ENCODE results near the gene ARID5A. TPM values are rescaled to one million over a fixed set of nuclear protein-coding genes. Genes with fewer than 3 reads are reported as not detected.

The ARID5A gene
- total RNA-seq, 1 experiment from 2014 or later: 13.9 TPM

DNA sequence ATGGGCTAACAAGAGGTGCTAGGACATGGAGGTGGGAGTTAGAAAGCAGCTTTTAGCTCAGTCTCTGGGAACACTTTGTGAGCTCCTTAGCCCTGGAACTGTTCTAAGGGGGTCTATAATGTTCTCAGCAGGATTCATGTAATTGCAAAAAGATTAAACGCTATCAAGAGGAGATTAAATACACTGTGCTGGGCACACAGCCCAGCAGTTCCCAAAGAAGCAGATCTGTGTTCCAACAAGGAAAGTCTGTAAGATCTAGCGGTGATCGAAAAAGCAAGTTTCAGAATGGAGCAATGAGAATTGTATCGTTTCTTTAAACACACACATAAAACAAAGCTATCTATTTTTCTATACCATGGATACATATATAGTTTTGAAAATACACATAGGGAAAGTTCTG, 2.4 kb upstream of the ARID5A start (continued):
- TF ChIP-seq ZNF232 (CRISPR knock-in tag; IDR thresholded peaks at IDR 0.05) (no peak), HMGA2 (CRISPR knock-in tag; IDR thresholded peaks at IDR 0.05) (no peak)
- TF ChIP-seq, protein P1, sequence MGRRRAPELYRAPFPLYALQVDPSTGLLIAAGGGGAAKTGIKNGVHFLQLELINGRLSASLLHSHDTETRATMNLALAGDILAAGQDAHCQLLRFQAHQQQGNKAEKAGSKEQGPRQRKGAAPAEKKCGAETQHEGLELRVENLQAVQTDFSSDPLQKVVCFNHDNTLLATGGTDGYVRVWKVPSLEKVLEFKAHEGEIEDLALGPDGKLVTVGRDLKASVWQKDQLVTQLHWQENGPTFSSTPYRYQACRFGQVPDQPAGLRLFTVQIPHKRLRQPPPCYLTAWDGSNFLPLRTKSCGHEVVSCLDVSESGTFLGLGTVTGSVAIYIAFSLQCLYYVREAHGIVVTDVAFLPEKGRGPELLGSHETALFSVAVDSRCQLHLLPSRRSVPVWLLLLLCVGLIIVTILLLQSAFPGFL (CRISPR knock-in tag; IDR thresholded peaks at IDR 0.05; ENCODE audit: borderline replicate concordance): no peak
- TF ChIP-seq, protein P2, sequence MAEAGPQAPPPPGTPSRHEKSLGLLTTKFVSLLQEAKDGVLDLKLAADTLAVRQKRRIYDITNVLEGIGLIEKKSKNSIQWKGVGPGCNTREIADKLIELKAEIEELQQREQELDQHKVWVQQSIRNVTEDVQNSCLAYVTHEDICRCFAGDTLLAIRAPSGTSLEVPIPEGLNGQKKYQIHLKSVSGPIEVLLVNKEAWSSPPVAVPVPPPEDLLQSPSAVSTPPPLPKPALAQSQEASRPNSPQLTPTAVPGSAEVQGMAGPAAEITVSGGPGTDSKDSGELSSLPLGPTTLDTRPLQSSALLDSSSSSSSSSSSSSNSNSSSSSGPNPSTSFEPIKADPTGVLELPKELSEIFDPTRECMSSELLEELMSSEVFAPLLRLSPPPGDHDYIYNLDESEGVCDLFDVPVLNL (CRISPR knock-in tag; IDR thresholded peaks at IDR 0.05; ENCODE audit: borderline replicate concordance, low read depth): no peak
- TF ChIP-seq, protein P3, sequence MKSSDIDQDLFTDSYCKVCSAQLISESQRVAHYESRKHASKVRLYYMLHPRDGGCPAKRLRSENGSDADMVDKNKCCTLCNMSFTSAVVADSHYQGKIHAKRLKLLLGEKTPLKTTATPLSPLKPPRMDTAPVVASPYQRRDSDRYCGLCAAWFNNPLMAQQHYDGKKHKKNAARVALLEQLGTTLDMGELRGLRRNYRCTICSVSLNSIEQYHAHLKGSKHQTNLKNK (CRISPR knock-in tag; IDR thresholded peaks at IDR 0.05): no peak

DNA sequence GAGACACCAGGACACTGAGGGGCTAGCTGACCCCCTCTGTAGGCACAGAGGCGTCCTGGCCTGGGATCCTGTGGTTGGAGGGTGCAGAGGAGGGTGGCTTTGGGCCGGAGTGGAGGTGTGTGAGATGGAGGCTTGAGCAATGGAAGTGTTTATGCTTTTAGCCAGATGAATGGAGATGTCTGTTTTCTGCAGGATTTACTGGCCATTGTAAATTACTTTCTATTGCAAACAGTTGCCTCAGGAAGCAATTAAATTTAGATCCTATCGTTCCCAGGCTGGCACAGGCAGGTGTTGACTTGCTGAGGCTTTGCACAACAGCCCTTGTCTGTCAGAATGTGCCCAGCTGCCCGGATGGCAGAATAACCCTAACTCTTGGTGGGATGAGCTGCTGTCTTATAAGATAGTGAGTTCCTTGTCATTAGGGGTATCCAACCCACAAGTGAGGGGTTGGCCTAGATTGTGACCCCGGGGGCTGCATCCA, 1.8 kb upstream of the ARID5A start:
- ChIA-PET POLR2A (interaction anchor here (0.7 kb wide), 1 partner anchor 26 kb away, joined by 3 read pairs; no protein-coding TSS in a partner anchor), CTCF (interaction anchor here (1.2 to 6.7 kb wide), 2 partner anchors 8 to 19 kb away, joined by 4 to 64 read pairs; no protein-coding TSS in a partner anchor)
- no peaks in the 10 kb centered on the region for H3K9me3 Mint-ChIP-seq
- H3K36me3 Mint-ChIP-seq: no peaks in the 10 kb centered on the region
- H3K4me1 Mint-ChIP-seq: peaks cover 45% of the 10 kb centered on the region
- ATAC-seq (no peak), DNase-seq (ENCODE audit: low spot score) (no peak)
- H3K27me3 Mint-ChIP-seq (ENCODE audit: low read depth): peaks cover 27% of the 10 kb centered on the region
- no peak overlapping the region for H3K27ac Mint-ChIP-seq
- TF ChIP-seq NR3C1 (CRISPR knock-in tag; conservative IDR thresholded peaks at IDR 0.05; ENCODE audit: low read depth) (no peak), KAT7 (CRISPR knock-in tag; IDR thresholded peaks at IDR 0.05; ENCODE audit: borderline replicate concordance) (no peak), IRF2 (CRISPR knock-in tag; IDR thresholded peaks at IDR 0.05; ENCODE audit: borderline replicate concordance, low read depth) (no peak), NFYB (CRISPR knock-in tag; conservative IDR thresholded peaks at IDR 0.05; ENCODE audit: low read depth) (no peak), CREM (CRISPR knock-in tag; IDR thresholded peaks at IDR 0.05) (no peak), CREB1 (CRISPR knock-in tag; IDR thresholded peaks at IDR 0.05) (no peak), MXD4 (CRISPR knock-in tag; IDR thresholded peaks at IDR 0.05; ENCODE audit: borderline replicate concordance) (no peak), TCF7 (CRISPR knock-in tag; IDR thresholded peaks at IDR 0.05; ENCODE audit: low read depth) (no peak), ESRRA (CRISPR knock-in tag; IDR thresholded peaks at IDR 0.05; ENCODE audit: borderline replicate concordance) (no peak), HMGA2 (CRISPR knock-in tag; IDR thresholded peaks at IDR 0.05) (no peak), ZBTB21 (CRISPR knock-in tag; IDR thresholded peaks at IDR 0.05; ENCODE audit: borderline replicate concordance) (no peak), ZNF396 (CRISPR knock-in tag; IDR thresholded peaks at IDR 0.05; ENCODE audit: borderline replicate concordance) (no peak), SMAD4 (CRISPR knock-in tag; IDR thresholded peaks at IDR 0.05) (no peak)
- TF ChIP-seq, protein P4, sequence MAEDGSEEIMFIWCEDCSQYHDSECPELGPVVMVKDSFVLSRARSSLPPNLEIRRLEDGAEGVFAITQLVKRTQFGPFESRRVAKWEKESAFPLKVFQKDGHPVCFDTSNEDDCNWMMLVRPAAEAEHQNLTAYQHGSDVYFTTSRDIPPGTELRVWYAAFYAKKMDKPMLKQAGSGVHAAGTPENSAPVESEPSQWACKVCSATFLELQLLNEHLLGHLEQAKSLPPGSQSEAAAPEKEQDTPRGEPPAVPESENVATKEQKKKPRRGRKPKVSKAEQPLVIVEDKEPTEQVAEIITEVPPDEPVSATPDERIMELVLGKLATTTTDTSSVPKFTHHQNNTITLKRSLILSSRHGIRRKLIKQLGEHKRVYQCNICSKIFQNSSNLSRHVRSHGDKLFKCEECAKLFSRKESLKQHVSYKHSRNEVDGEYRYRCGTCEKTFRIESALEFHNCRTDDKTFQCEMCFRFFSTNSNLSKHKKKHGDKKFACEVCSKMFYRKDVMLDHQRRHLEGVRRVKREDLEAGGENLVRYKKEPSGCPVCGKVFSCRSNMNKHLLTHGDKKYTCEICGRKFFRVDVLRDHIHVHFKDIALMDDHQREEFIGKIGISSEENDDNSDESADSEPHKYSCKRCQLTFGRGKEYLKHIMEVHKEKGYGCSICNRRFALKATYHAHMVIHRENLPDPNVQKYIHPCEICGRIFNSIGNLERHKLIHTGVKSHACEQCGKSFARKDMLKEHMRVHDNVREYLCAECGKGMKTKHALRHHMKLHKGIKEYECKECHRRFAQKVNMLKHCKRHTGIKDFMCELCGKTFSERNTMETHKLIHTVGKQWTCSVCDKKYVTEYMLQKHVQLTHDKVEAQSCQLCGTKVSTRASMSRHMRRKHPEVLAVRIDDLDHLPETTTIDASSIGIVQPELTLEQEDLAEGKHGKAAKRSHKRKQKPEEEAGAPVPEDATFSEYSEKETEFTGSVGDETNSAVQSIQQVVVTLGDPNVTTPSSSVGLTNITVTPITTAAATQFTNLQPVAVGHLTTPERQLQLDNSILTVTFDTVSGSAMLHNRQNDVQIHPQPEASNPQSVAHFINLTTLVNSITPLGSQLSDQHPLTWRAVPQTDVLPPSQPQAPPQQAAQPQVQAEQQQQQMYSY (CRISPR knock-in tag; IDR thresholded peaks at IDR 0.05): no peak
- TF ChIP-seq, protein P5, sequence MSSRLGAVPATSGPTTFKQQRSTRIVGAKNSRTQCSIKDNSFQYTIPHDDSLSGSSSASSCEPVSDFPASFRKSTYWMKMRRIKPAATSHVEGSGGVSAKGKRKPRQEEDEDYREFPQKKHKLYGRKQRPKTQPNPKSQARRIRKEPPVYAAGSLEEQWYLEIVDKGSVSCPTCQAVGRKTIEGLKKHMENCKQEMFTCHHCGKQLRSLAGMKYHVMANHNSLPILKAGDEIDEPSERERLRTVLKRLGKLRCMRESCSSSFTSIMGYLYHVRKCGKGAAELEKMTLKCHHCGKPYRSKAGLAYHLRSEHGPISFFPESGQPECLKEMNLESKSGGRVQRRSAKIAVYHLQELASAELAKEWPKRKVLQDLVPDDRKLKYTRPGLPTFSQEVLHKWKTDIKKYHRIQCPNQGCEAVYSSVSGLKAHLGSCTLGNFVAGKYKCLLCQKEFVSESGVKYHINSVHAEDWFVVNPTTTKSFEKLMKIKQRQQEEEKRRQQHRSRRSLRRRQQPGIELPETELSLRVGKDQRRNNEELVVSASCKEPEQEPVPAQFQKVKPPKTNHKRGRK (CRISPR knock-in tag; IDR thresholded peaks at IDR 0.05; ENCODE audit: borderline replicate concordance): no peak
- TF ChIP-seq, protein P1 (CRISPR knock-in tag; IDR thresholded peaks at IDR 0.05; ENCODE audit: borderline replicate concordance): no peak
- H3K4me3 Mint-ChIP-seq: no peak overlapping the region
